HepG2 (cell line): ENCODE measurements around the gene PSMA2. TPM values are rescaled to one million over a fixed set of nuclear protein-coding genes. Genes with fewer than 3 reads are reported as not detected.
A peak's percentile ranks its signal among the peaks of the same experiment; 100 is the strongest.

Experiments
- AGO1 ChIP-seq: fragments of 200-400 bp; formaldehyde crosslinking; IDR thresholded peaks from 2 replicates; pipeline ENCODE4 v1.6.1; 2017; ENCODE audit warnings: mild to moderate bottlenecking, low read depth, low read length, moderate library complexity; ENCODE audit not compliant: poor library complexity, severe bottlenecking
- FLYWCH1 ChIP-seq: sonication (generic); formaldehyde crosslinking; IDR thresholded peaks from 2 replicates; pipeline ENCODE4 v1.8.1; 2023; ENCODE audit warnings: mild to moderate bottlenecking, missing genetic modification reagents
- HOXA7 ChIP-seq: sonication (generic); formaldehyde crosslinking; IDR thresholded peaks from 2 replicates; pipeline ENCODE4 v1.8.1; 2022; ENCODE audit warnings: mild to moderate bottlenecking, missing genetic modification reagents, moderate library complexity
- NCOR1 ChIP-seq: fragments of 200-600 bp; sonication (generic); IDR thresholded peaks from 2 replicates; pipeline ENCODE4 v1.7.0; 2017; ENCODE audit warnings: antibody characterized with exemption, low read length, borderline replicate concordance
- NKX3-1 ChIP-seq: sonication (generic); formaldehyde crosslinking; IDR thresholded peaks from 2 replicates; pipeline ENCODE4 v1.5.0; 2020; ENCODE audit warnings: missing genetic modification reagents
- REL ChIP-seq: sonication (generic); formaldehyde crosslinking; conservative IDR thresholded peaks from 2 replicates; pipeline ENCODE4 v1.8.0; 2022; ENCODE audit warnings: mild to moderate bottlenecking, missing genetic modification reagents, moderate library complexity
- TAF1 ChIP-seq: sonication (generic); formaldehyde crosslinking; IDR thresholded peaks from 2 replicates; pipeline ENCODE4 v1.4.0; 2020; ENCODE audit warnings: missing genetic modification reagents
- ZBTB38 ChIP-seq: sonication (generic); formaldehyde crosslinking; IDR thresholded peaks from 2 replicates; pipeline ENCODE4 v1.5.1; 2020; ENCODE audit warnings: mild to moderate bottlenecking, missing genetic modification reagents
- ZNF337 ChIP-seq: sonication (generic); formaldehyde crosslinking; IDR thresholded peaks from 2 replicates; pipeline ENCODE4 v1.5.1; 2020; ENCODE audit warnings: missing genetic modification reagents, low read depth, mild to moderate bottlenecking, borderline replicate concordance
- ZNF549 ChIP-seq: sonication (generic); formaldehyde crosslinking; IDR thresholded peaks from 2 replicates; pipeline ENCODE4 v1.5.0; 2020; ENCODE audit warnings: missing genetic modification reagents
- ZNF550 ChIP-seq: sonication (generic); formaldehyde crosslinking; IDR thresholded peaks from 2 replicates; pipeline ENCODE4 v1.4.0; 2020; ENCODE audit warnings: mild to moderate bottlenecking, missing genetic modification reagents, borderline replicate concordance
- ZNF570 ChIP-seq: sonication (generic); formaldehyde crosslinking; IDR thresholded peaks from 2 replicates; pipeline ENCODE4 v1.4.0; 2020; ENCODE audit warnings: mild to moderate bottlenecking, missing genetic modification reagents, borderline replicate concordance
- ZNF761 ChIP-seq: sonication (generic); formaldehyde crosslinking; conservative IDR thresholded peaks from 2 replicates; pipeline ENCODE4 v1.4.0; 2020; ENCODE audit warnings: mild to moderate bottlenecking, missing genetic modification reagents
- ZNF792 ChIP-seq: IDR thresholded peaks from 2 replicates; pipeline ENCODE4 v1.6.1; 2016
- ZSCAN25 ChIP-seq: sonication (generic); formaldehyde crosslinking; IDR thresholded peaks from 2 replicates; pipeline ENCODE4 v1.8.0; 2022; ENCODE audit warnings: mild to moderate bottlenecking, missing genetic modification reagents
- ZZZ3 ChIP-seq: sonication (generic); formaldehyde crosslinking; IDR thresholded peaks from 2 replicates; pipeline ENCODE4 v1.4.0; 2020; ENCODE audit warnings: missing genetic modification reagents, mild to moderate bottlenecking, borderline replicate concordance
- polyA plus RNA-seq, 8 experiments: library from polyadenylated mRNA; depleted of rRNA in 3 of 8; stranded (reverse) in 7 of 8; unstranded in 1 of 8; fragments of >200 nt; fragmentation: Illumina TruSeq in 4 of 8; extraction: Trizol in 4 of 8; gene quantifications; 2 replicates each; pipeline versions ENCODE4 v1.2.1 to v1.2.3, GENCODE V29; 2011 to 2016; ENCODE audit warnings: low read depth in 4 of 8, missing spikeins in 1 of 8, mixed read lengths in 1 of 8; ENCODE audit not compliant: insufficient read depth in 1 of 8
- total RNA-seq, 5 experiments: library from RNA; depleted of rRNA; stranded (reverse); fragments of >200 nt; fragmentation: Illumina TruSeq; extraction: Trizol; gene quantifications; 2 replicates each; pipeline ENCODE4 v1.2.3, GENCODE V29; 2016; ENCODE audit warnings: low read depth in 1 of 5
- TF ChIP-seq, protein P1 (sequence below): sonication (generic); formaldehyde crosslinking; IDR thresholded peaks from 2 replicates; pipeline ENCODE4 v1.5.0; 2020; ENCODE audit warnings: mild to moderate bottlenecking, missing genetic modification reagents
- TF ChIP-seq, protein P2 (sequence below): sonication (generic); formaldehyde crosslinking; IDR thresholded peaks from 2 replicates; pipeline ENCODE4 v1.4.0; 2020; ENCODE audit warnings: mild to moderate bottlenecking, missing genetic modification reagents
- TF ChIP-seq, protein P3 (sequence below): sonication (generic); formaldehyde crosslinking; IDR thresholded peaks from 2 replicates; pipeline ENCODE4 v1.4.0; 2020; ENCODE audit warnings: missing genetic modification reagents
- TF ChIP-seq, protein P4 (sequence below): IDR thresholded peaks from 2 replicates; pipeline ENCODE4 v1.6.1; 2016; ENCODE audit warnings: missing biosample characterization, missing genetic modification reagents, low read depth
- TF ChIP-seq, protein P5 (sequence below): sonication (generic); formaldehyde crosslinking; IDR thresholded peaks from 2 replicates; pipeline ENCODE4 v1.4.0; 2020; ENCODE audit warnings: missing genetic modification reagents

The PSMA2 gene
- total and polyA plus RNA-seq, 2 of the 13 experiments (the other 11 are each of a cell fraction or from before 2014, with no cell fraction given) = 125 to 266 TPM

DNA sequence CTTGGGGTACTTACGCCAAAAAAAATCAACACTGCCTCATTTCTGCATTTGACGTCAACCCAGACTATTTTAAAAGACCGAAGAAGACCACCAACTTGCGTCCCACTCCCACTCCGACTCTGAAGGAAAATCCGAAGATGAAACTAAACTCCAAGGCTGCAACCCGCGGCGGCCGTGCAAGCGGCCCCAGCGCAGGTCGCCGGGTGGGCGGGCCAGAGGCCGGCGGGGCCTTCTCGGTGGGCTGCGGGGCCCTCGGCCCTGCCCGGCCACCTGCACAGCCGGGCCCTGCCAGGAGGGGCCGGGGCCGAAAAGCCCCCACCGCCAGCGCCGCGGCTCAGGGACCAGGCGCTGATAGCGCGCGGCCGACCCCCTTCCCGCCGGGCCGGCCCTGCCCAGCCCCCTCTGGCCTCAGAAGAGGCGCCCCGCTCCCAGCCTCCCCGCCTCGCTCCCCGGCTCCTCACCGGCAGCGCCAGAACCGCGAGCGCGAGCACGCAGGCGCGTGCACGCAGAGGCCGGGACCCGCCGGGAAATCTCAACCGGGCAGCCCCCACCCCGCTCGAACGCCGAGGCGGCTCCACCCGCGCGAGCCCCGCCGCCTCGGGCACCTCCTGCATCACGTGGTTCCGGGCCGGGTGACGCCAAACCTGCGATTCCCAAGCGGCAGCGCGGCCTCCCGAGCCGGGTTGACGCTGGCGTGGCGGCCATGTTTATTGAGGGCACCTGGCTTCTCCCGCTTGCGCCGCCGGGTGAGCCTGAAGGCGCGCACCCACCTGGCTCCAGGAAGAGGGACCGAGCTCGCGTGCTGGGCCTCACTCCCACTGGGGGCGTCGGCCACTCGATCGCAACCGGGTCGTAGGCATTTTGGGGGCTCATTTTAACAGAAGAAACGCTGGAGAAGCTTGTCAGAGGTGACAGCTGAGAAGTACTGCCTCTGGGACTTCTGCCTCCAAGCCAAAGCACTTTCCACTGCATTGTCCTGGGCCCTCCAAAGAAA, 20.2 kb downstream of the PSMA2 start, which contains the start of gene C7orf25 (continued):
- TF ChIP-seq NKX3-1 (CRISPR knock-in tag) = peak; percentile 83
- TF ChIP-seq, protein P1, sequence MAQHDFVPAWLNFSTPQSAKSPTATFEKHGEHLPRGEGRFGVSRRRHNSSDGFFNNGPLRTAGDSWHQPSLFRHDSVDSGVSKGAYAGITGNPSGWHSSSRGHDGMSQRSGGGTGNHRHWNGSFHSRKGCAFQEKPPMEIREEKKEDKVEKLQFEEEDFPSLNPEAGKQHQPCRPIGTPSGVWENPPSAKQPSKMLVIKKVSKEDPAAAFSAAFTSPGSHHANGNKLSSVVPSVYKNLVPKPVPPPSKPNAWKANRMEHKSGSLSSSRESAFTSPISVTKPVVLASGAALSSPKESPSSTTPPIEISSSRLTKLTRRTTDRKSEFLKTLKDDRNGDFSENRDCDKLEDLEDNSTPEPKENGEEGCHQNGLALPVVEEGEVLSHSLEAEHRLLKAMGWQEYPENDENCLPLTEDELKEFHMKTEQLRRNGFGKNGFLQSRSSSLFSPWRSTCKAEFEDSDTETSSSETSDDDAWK (CRISPR knock-in tag) = no peak
- no peak for TF ChIP-seq ZNF549 (CRISPR knock-in tag)
- no peak for TF ChIP-seq FLYWCH1 (CRISPR knock-in tag)
- TF ChIP-seq ZNF792 (CRISPR knock-in tag) = peak; percentile 88
- no peak for TF ChIP-seq ZNF550
- TF ChIP-seq ZNF570 (CRISPR knock-in tag) = no peak
- no peak for TF ChIP-seq AGO1
- TF ChIP-seq TAF1 = peak; percentile 52; the same call in 1 of the 2 replicates
- TF ChIP-seq HOXA7 (CRISPR knock-in tag) = no peak
- peak; percentile 57; the same call in 1 of the 2 replicates for TF ChIP-seq ZNF761 (CRISPR knock-in tag)
- TF ChIP-seq, protein P2, sequence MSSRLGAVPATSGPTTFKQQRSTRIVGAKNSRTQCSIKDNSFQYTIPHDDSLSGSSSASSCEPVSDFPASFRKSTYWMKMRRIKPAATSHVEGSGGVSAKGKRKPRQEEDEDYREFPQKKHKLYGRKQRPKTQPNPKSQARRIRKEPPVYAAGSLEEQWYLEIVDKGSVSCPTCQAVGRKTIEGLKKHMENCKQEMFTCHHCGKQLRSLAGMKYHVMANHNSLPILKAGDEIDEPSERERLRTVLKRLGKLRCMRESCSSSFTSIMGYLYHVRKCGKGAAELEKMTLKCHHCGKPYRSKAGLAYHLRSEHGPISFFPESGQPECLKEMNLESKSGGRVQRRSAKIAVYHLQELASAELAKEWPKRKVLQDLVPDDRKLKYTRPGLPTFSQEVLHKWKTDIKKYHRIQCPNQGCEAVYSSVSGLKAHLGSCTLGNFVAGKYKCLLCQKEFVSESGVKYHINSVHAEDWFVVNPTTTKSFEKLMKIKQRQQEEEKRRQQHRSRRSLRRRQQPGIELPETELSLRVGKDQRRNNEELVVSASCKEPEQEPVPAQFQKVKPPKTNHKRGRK (CRISPR knock-in tag) = peak; percentile 79; the same call in 1 of the 2 replicates
- peak; percentile 43; the same call in 1 of the 2 replicates for TF ChIP-seq ZSCAN25 (CRISPR knock-in tag)
- TF ChIP-seq, protein P3, sequence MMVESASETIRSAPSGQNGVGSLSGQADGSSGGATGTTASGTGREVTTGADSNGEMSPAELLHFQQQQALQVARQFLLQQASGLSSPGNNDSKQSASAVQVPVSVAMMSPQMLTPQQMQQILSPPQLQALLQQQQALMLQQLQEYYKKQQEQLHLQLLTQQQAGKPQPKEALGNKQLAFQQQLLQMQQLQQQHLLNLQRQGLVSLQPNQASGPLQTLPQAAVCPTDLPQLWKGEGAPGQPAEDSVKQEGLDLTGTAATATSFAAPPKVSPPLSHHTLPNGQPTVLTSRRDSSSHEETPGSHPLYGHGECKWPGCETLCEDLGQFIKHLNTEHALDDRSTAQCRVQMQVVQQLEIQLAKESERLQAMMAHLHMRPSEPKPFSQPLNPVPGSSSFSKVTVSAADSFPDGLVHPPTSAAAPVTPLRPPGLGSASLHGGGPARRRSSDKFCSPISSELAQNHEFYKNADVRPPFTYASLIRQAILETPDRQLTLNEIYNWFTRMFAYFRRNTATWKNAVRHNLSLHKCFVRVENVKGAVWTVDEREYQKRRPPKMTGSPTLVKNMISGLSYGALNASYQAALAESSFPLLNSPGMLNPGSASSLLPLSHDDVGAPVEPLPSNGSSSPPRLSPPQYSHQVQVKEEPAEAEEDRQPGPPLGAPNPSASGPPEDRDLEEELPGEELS (CRISPR knock-in tag) = peak; percentile 47
- peak; percentile 84; the same call in 1 of the 2 replicates for TF ChIP-seq ZNF337 (CRISPR knock-in tag)
- peak; percentile 66; the same call in 1 of the 2 replicates for TF ChIP-seq ZZZ3
- 0 out of 2 replicates have a peak, but pooled peaks have one; percentile 53 for TF ChIP-seq REL
- TF ChIP-seq ZBTB38 (CRISPR knock-in tag) = 0 out of 2 replicates have a peak, but pooled peaks have one; percentile 47
- no peak for TF ChIP-seq NCOR1
- TF ChIP-seq, protein P4, sequence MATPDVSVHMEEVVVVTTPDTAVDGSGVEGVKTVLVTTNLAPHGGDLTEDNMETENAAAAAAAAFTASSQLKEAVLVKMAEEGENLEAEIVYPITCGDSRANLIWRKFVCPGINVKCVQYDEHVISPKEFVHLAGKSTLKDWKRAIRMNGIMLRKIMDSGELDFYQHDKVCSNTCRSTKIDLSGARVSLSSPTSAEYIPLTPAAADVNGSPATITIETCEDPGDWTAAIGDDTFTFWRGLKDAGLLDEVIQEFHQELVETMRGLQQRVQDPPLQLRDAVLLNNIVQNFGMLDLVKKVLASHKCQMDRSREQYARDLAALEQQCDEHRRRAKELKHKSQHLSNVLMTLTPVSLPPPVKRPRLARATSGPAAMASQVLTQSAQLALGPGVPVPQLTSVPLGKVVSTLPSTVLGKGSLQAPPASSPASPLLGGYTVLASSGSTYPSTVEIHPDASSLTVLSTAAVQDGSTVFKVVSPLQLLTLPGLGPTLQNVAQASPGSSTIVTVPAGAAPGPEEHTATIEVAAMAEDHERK (CRISPR knock-in tag) = peak; percentile 74
- TF ChIP-seq, protein P5, sequence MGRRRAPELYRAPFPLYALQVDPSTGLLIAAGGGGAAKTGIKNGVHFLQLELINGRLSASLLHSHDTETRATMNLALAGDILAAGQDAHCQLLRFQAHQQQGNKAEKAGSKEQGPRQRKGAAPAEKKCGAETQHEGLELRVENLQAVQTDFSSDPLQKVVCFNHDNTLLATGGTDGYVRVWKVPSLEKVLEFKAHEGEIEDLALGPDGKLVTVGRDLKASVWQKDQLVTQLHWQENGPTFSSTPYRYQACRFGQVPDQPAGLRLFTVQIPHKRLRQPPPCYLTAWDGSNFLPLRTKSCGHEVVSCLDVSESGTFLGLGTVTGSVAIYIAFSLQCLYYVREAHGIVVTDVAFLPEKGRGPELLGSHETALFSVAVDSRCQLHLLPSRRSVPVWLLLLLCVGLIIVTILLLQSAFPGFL (CRISPR knock-in tag) = no peak
